GM12878 (cell line): ENCODE measurements around the gene PSPN.

Source experiments
- HDAC6 ChIP-seq: fragments of 200-600 bp; sonication (generic); IDR thresholded peaks from one replicate; pipeline ENCODE4 v1.8.0; 2017; ENCODE audit warnings: antibody characterized with exemption; ENCODE audit not compliant: unreplicated experiment
- IRF4 ChIP-seq: IDR thresholded peaks from 2 replicates; pipeline ENCODE4 v1.6.1; 2011; ENCODE audit warnings: low read depth, low read length
- NR2F1 ChIP-seq: fragments of 450-650 bp; conservative IDR thresholded peaks from 2 replicates; pipeline ENCODE4 v1.6.1; 2017; ENCODE audit warnings: mild to moderate bottlenecking
- PAX8 ChIP-seq: fragments of 450-650 bp; IDR thresholded peaks from 2 replicates; pipeline ENCODE4 v1.6.1; 2017; ENCODE audit warnings: mild to moderate bottlenecking, moderate library complexity
- POLR2A ChIP-seq: IDR thresholded peaks from 2 replicates; pipeline ENCODE4 v1.6.1; 2011; ENCODE audit warnings: low read depth, mild to moderate bottlenecking, low read length
- TF ChIP-seq, protein P1 (sequence below): IDR thresholded peaks from 2 replicates; pipeline ENCODE4 v1.6.1; 2012; ENCODE audit warnings: low read depth, low read length, improper control_type of control experiment

DNA sequence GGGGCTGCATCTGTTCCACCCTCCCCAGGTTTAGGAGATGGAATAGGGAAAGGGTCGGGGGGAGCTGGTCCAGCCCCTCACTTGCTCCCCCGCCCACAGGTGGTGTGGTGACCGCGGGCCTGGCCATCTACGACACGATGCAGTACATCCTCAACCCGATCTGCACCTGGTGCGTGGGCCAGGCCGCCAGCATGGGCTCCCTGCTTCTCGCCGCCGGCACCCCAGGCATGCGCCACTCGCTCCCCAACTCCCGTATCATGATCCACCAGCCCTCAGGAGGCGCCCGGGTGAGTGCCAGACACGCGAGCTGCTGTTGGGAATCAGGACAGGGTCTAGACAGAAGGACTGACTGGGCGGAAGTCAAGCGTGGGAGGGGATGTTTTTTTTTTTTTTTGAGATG is 11.4 kb downstream of the PSPN start:
- TF ChIP-seq HDAC6 (no peak), NR2F1 (no peak), IRF4 (no peak), PAX8 (no peak), POLR2A (no peak)
- TF ChIP-seq, protein P1, sequence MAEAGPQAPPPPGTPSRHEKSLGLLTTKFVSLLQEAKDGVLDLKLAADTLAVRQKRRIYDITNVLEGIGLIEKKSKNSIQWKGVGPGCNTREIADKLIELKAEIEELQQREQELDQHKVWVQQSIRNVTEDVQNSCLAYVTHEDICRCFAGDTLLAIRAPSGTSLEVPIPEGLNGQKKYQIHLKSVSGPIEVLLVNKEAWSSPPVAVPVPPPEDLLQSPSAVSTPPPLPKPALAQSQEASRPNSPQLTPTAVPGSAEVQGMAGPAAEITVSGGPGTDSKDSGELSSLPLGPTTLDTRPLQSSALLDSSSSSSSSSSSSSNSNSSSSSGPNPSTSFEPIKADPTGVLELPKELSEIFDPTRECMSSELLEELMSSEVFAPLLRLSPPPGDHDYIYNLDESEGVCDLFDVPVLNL: no peak
